ENCODE measurements around the gene CBLIF. TPM values are rescaled to one million over a fixed set of nuclear protein-coding genes. Genes with fewer than 3 reads are reported as not detected.
A peak's percentile ranks its signal among the peaks of the same experiment; 100 is the strongest.
"Not testable (repeated sequence)": the region's sequence is repeated elsewhere in the genome, so short reads cannot be mapped to it uniquely, and the experiment has no call there.

The CBLIF gene
- total and polyA plus RNA-seq, 4 donors = not detected

DNA sequence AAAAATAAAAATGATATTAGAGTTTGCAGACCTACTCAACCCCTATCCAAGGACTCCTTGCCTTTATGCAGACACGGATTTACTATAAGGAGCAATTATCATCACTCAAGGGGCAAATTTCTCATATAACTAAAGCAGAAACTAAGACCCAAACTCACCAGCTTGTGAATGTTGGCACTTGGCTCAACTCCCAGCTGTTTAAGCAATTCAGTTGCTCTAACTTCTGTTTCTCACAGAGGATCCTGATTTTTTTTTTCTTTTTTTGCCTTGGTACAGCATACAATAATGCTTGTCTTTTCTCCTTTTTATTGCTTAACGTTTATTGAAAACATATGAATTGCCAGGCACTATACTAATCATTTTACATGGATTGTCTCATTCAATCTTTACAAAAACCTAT, 9.6 kb upstream of the CBLIF start (continued):
- TF ChIP-seq, protein P1, sequence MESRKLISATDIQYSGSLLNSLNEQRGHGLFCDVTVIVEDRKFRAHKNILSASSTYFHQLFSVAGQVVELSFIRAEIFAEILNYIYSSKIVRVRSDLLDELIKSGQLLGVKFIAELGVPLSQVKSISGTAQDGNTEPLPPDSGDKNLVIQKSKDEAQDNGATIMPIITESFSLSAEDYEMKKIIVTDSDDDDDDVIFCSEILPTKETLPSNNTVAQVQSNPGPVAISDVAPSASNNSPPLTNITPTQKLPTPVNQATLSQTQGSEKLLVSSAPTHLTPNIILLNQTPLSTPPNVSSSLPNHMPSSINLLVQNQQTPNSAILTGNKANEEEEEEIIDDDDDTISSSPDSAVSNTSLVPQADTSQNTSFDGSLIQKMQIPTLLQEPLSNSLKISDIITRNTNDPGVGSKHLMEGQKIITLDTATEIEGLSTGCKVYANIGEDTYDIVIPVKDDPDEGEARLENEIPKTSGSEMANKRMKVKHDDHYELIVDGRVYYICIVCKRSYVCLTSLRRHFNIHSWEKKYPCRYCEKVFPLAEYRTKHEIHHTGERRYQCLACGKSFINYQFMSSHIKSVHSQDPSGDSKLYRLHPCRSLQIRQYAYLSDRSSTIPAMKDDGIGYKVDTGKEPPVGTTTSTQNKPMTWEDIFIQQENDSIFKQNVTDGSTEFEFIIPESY (IDR thresholded peaks at IDR 0.05) = no peak
- no peak for TF ChIP-seq SP1 (IDR thresholded peaks at IDR 0.05)
- TF ChIP-seq RAD21 (IDR thresholded peaks at IDR 0.05) = no peak
- TF ChIP-seq YY1 (IDR thresholded peaks at IDR 0.05) = no peak

DNA sequence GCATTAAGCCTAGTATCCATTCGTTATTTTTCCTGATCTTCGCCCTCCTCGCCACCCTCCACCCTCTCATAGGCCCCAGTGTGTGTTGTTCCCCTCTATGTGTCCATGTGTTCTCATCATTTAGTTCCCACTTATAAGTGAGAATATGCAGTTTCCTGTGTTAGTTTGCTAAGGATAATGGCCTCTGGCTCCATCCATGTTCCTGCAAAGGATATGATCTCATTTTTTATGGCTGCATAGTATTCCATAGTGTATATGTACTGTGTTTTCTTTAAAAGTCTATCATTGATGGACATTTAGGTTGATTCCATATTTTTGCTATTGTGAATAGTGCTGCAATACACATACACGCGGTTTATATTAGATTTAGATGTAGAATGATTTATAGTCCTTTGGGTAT, 6.1 kb upstream of the CBLIF start:
- 89% methylated on average over 5 of the region's 5 CpGs for WGBS
- not testable (repeated sequence) for DNase-seq (ENCODE audit: low spot score); H3K27me3 ChIP-seq (ENCODE audit: control insufficient read depth in 4 of 4, insufficient read depth in 4 of 4, low read length in 3 of 4); H3K36me3 ChIP-seq (ENCODE audit: control insufficient read depth in 4 of 4, insufficient read depth in 3 of 4, low read depth in 1 of 4, low read length in 3 of 4); H3K9ac ChIP-seq (ENCODE audit: low read depth in 1 of 2, low read length in 2 of 2); H3K9me3 ChIP-seq (ENCODE audit: control insufficient read depth in 4 of 4, low read length in 3 of 4); H3K27ac ChIP-seq (ENCODE audit: low read depth in 1 of 2, low read length in 2 of 2); H3K4me3 ChIP-seq (ENCODE audit: low read depth in 1 of 3, low read length in 3 of 3); H3K4me1 ChIP-seq (ENCODE audit: control insufficient read depth in 4 of 4, insufficient read depth in 4 of 4, low read length in 3 of 4)

DNA sequence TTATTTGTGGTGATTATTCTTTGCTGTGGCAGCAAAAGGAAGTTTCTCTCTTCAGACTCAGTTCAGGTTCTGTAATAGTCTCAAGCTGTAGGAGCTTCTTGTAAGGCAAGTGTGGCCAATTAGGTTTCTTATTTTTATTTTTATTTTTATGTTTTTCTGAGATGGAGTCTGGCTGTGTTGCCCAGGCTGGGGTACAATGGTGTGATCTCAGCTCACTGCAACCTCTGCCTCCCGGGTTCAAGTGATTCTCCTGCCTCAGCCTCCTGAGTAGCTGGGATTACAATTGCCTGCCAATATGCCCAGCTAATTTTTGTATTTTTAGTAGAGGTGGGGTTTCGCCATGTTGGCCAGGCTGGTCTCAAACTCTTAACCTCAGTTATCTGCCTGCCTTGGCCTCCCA, 4.3 kb upstream of the CBLIF start:
- DNase-seq (ENCODE audit: low spot score); H3K36me3 ChIP-seq (ENCODE audit: control insufficient read depth in 4 of 4, insufficient read depth in 3 of 4, low read depth in 1 of 4, low read length in 3 of 4); H3K9ac ChIP-seq (ENCODE audit: low read depth in 1 of 2, low read length in 2 of 2); H3K9me3 ChIP-seq (ENCODE audit: control insufficient read depth in 4 of 4, low read length in 3 of 4); H3K27ac ChIP-seq (ENCODE audit: low read depth in 1 of 2, low read length in 2 of 2); H3K4me1 ChIP-seq (ENCODE audit: control insufficient read depth in 4 of 4, insufficient read depth in 4 of 4, low read length in 3 of 4); H3K27me3 ChIP-seq (ENCODE audit: control insufficient read depth in 4 of 4, insufficient read depth in 4 of 4, low read length in 3 of 4); H3K4me3 ChIP-seq (ENCODE audit: low read depth in 1 of 3, low read length in 3 of 3): not testable (repeated sequence)
- WGBS = 93% methylated on average over 2 of the region's 2 CpGs

DNA sequence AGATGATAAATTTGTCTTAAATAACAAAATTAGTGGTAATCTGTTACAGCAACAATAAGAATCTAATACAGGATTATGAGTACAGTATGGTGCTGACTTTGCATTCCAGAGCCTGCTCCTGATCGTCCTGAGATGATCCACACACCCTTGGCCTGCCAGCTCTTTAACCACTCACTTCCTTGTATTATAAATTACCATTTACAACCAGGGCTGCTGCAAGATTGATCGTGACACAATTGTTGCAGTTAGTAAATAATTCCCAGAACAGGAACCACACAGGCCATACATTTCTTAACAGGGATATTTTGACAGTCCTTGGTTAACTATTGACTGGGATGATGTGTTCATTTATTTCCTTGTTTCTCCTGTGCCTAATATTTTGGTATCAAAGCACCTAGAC, 3.8 kb upstream of the CBLIF start:
- 21% methylated on average over 2 of the region's 2 CpGs for WGBS
- no peaks in the 10 kb centered on the region for H3K27me3 ChIP-seq (ENCODE audit: control insufficient read depth in 4 of 4, insufficient read depth in 4 of 4, low read length in 3 of 4)

DNA sequence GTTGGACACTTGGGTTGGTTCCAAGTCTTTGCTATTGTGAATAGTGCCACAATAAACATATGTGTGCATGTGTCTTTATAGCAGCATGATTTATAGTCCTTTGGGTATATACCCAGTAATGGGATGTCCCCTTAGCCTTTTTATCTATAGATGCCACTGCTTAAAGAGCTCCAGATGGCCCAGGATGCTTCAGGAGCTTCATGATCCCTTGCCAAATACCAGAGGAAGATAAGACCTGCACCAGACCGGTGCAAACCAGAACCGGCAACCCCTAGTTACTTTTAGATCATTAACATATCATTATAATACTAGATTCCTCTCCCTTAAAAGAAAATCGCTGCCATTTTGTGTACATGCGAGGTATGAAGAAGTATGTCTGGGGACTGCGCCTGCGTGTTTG, 3.1 kb upstream of the CBLIF start:
- not testable (repeated sequence) for H3K27me3 ChIP-seq (ENCODE audit: control insufficient read depth in 4 of 4, insufficient read depth in 4 of 4, low read length in 3 of 4); DNase-seq (ENCODE audit: low spot score); H3K27ac ChIP-seq (ENCODE audit: low read depth in 1 of 2, low read length in 2 of 2); H3K36me3 ChIP-seq (ENCODE audit: control insufficient read depth in 4 of 4, insufficient read depth in 3 of 4, low read depth in 1 of 4, low read length in 3 of 4); H3K4me3 ChIP-seq (ENCODE audit: low read depth in 1 of 3, low read length in 3 of 3); H3K4me1 ChIP-seq (ENCODE audit: control insufficient read depth in 4 of 4, insufficient read depth in 4 of 4, low read length in 3 of 4); H3K9me3 ChIP-seq (ENCODE audit: control insufficient read depth in 4 of 4, low read length in 3 of 4); H3K9ac ChIP-seq (ENCODE audit: low read depth in 1 of 2, low read length in 2 of 2)
- 92% methylated on average over 6 of the region's 6 CpGs for WGBS

More for the DNA sequence above, 3.8 kb upstream of the CBLIF start:
- no peak overlapping the region for H3K9ac ChIP-seq (ENCODE audit: low read depth in 1 of 2, low read length in 2 of 2)
- TF ChIP-seq SP1 (IDR thresholded peaks at IDR 0.05) (peak; percentile 11), YY1 (IDR thresholded peaks at IDR 0.05) (no peak), FOXA1 (IDR thresholded peaks at IDR 0.05) (no peak), JUND (IDR thresholded peaks at IDR 0.05) (no peak)
- TF ChIP-seq, protein P2, sequence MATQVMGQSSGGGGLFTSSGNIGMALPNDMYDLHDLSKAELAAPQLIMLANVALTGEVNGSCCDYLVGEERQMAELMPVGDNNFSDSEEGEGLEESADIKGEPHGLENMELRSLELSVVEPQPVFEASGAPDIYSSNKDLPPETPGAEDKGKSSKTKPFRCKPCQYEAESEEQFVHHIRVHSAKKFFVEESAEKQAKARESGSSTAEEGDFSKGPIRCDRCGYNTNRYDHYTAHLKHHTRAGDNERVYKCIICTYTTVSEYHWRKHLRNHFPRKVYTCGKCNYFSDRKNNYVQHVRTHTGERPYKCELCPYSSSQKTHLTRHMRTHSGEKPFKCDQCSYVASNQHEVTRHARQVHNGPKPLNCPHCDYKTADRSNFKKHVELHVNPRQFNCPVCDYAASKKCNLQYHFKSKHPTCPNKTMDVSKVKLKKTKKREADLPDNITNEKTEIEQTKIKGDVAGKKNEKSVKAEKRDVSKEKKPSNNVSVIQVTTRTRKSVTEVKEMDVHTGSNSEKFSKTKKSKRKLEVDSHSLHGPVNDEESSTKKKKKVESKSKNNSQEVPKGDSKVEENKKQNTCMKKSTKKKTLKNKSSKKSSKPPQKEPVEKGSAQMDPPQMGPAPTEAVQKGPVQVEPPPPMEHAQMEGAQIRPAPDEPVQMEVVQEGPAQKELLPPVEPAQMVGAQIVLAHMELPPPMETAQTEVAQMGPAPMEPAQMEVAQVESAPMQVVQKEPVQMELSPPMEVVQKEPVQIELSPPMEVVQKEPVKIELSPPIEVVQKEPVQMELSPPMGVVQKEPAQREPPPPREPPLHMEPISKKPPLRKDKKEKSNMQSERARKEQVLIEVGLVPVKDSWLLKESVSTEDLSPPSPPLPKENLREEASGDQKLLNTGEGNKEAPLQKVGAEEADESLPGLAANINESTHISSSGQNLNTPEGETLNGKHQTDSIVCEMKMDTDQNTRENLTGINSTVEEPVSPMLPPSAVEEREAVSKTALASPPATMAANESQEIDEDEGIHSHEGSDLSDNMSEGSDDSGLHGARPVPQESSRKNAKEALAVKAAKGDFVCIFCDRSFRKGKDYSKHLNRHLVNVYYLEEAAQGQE (IDR thresholded peaks at IDR 0.05) = no peak
- no peak for DNase-seq (ENCODE audit: low spot score)
- no peaks in the 10 kb centered on the region for H3K9me3 ChIP-seq (ENCODE audit: control insufficient read depth in 4 of 4, low read length in 3 of 4)
- H3K4me3 ChIP-seq (ENCODE audit: low read depth in 1 of 3, low read length in 3 of 3) = no peak overlapping the region
- no peak overlapping the region for H3K27ac ChIP-seq (ENCODE audit: low read depth in 1 of 2, low read length in 2 of 2)
- no peaks in the 10 kb centered on the region for H3K4me1 ChIP-seq (ENCODE audit: control insufficient read depth in 4 of 4, insufficient read depth in 4 of 4, low read length in 3 of 4)
- H3K36me3 ChIP-seq (ENCODE audit: control insufficient read depth in 4 of 4, insufficient read depth in 3 of 4, low read depth in 1 of 4, low read length in 3 of 4) = no peaks in the 10 kb centered on the region
